HG03095 (cell line): ENCODE results near the gene CA10.

Experiments used
- ATAC-seq: cut with Tn5 transposase; IDR thresholded peaks from one replicate; pipeline ENCODE4 v1.9.1; 2021; ENCODE audit warnings: moderate library complexity; ENCODE audit not compliant: unreplicated experiment

The CA10 gene

DNA sequence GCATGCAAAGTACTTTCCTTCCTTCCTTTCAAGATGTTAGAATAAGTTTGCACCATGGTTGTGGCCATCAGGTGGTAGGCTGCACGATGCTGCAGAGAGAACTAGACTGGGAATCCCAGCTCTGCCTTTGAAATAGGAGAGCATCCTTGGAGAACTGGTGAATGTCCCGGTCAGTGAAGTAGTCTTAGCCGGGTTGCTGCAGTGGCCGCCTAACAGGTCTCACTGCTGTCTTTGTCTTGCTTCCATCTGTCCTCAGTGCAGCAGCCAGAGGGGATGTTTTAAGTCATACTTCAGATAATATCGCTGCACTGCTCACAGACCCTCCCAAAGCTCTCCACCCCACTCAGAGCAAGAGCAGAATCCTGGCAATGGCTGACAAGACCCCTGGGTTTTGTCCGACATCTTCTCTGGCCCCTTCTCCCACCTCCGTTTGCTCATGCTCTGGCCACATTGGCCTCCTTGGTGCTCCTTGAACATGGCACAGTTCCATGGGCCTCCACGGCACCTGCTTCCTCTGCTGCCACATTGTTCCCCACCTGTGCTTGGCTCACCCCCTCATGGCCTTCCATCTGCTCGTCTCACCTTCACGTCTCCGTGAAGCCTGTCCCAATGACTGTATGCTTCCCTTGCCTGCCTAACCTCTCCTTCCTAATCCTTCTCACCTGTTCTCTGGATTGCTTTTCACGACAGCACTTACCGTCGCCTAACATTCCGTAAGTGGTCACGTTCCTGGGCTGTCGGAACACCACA, 458.3 kb downstream of the CA10 start:
- no peak for ATAC-seq

- ATAC-seq, result no peak
Observed at GRCh38 chr17:51699303-51699702, 459.2 kb downstream of the CA10 start.

GRCh38 chr17:51692917-51693316, 465.6 kb downstream of the CA10 start:
- ATAC-seq, result no peak

DNA sequence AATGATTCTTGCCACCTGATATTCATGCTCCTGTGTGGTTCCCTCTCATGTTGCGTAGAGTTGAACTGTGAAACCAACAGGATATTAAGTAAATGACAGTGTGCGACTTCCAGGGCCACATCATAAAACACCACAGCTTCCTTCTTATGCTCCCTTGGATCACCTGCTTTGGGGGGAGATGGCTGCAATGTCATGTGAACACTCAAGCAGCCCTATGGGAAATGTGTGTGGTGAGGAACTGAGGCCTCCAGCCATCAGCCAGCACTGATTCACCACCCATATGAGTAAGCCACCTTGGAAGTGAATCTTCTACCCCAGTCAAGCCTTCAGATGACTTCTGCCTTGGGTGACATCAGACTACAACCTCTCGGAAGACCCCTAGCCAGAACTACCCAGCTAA, 470.6 kb downstream of the CA10 start:
- ATAC-seq, result no peak

GRCh38 chr17:51685287-51685909, 473.1 kb downstream of the CA10 start:
- ATAC-seq, result no peak

- ATAC-seq, result no peak
Observed at GRCh38 chr17:51684214-51684613, 474.3 kb downstream of the CA10 start.

DNA sequence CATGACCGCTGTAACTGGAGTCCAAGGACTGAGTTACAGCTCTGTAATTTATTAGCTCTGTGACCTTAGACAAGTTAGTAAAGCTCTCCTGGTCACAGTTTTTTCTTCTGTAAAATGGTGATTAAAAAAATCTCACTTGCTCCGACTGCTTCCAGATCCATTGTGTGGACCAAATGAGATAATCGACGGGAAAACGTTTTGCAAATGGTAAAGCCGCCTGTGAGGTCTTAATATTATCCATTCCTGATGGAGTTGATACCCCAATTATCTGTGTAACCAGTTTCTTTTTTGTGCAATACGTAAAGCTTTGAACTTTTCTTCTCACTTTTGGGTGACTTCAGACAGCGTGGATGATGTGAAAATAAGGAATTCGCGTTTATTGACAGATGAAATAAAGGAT, 475.2 kb downstream of the CA10 start:
- no peak for ATAC-seq

- no peak for ATAC-seq
Observed at GRCh38 chr17:51682115-51682514, 476.4 kb downstream of the CA10 start.

GRCh38 chr17:51677875-51678274, 480.6 kb downstream of the CA10 start:
- ATAC-seq, result no peak

- ATAC-seq, result no peak
Observed at GRCh38 chr17:51676691-51677487, 481.6 kb downstream of the CA10 start.

DNA sequence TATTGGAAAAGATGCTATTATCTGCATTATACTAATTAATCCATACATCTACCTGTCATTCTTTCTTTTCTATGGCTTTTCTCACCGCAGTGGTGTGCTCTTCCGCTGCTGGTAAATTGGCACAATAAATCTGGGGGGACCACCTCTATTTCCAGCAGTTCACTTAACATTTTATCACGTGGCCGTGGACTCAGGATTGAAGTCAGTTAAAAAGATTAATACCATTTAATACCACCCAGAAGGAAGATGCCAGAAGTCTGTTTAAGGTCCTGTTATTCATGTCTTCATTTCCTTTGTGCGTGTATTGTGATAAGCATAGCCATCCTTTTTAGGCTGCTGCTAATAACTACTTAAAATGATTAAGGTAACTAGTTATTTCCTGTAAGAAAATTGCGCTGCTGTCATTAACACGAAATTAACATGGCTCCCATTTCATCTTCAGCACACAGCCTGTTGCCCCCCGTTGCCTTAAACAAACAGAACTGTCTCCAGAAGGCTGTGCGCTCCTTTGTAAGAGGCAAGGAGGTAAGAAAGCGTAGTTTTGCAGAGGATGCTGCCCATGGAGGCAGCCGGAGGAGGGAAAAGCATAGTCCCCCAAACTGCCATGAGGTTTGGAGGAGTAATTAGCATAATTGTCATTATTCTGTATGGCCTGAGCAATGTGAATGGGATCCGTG, 483.8 kb downstream of the CA10 start:
- ATAC-seq, result no peak

GRCh38 chr17:51673070-51673469, 485.4 kb downstream of the CA10 start:
- ATAC-seq, result no peak

GRCh38 chr17:51672065-51672464, 486.4 kb downstream of the CA10 start:
- no peak for ATAC-seq

DNA sequence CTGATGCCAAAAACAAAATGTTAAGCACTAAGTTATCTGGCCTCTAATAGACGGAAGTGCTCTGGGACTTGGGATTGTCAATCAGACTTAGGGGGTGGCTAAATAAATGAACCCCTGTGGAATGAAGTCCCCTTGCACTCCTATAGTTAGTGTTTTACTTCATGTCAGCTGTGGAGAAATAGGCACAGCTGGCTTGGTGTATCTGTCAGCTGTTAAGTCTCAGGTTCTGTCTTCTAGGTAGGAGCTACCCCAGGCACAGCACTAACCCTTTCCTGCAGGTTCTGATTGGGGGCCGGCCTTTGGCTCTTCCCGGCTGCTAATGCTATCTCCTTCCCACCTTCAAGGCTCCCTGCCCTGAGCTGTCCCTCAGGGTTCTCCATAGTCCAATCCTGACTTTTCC, 487.6 kb downstream of the CA10 start:
- no peak for ATAC-seq

GRCh38 chr17:51668963-51669246, 489.6 kb downstream of the CA10 start:
- no peak for ATAC-seq

DNA sequence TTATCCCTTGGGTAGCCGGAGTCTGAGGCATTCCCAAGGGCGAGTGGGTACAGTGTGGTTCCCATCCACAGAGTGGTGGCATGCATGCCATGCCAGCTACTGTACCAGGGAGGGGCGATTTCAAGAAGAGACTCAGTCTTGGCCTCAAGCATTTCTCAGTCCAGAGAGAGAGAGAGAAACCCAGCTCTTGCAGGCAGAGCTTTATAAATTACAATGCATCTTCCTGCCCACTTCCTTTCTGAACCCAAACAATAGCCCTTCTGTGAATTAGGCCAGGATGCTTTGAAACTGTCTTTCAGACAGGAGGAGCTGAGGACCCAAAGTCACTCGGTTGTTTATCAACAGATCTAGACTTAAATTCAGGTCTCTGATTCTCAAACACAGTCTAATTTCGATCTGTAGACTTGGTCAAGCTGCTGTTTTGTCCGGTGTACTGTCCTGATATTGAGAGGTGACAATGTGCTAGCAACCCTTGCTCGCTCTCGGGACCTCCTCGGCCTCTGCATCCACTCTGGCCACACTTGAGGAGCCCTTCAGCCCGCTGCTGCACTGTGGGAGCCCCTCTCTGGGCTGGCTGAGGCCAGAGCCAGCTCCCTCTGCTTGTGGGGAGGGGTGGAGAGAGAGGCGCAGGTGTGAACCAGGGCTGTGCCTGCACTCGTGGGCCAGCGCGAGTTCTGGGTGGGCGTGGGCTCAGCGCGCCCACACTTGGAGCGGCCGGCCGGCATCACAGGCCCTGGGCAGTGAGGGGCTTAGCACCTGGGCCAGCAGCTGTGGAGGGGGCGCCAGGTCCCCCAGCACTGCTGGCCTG, 490.2 kb downstream of the CA10 start:
- no peak for ATAC-seq

- ATAC-seq, result no peak
Observed at GRCh38 chr17:51667706-51668083, 490.8 kb downstream of the CA10 start.

GRCh38 chr17:51666971-51667705, 491.4 kb downstream of the CA10 start:
- no peak for ATAC-seq

GRCh38 chr17:51662204-51663056, 496.1 kb downstream of the CA10 start:
- no peak for ATAC-seq
